BE2C (cell line): ENCODE data around the gene QTRT2.

Experiments
- DNase-seq: peaks from one replicate; pipeline ENCODE4 v3.0.0-alpha.2; 2020
- H3K27me3 ChIP-seq: fragments of 250-450 bp; sonication (Bioruptor Pico); 2 replicates; pipeline ENCODE4 v1.5.1; 2020; ENCODE audit warnings: mild to moderate bottlenecking
- H3K36me3 ChIP-seq: fragments of 250-450 bp; sonication (Bioruptor Pico); 2 replicates; pipeline ENCODE4 v1.5.1; 2020; ENCODE audit warnings: mild to moderate bottlenecking
- H3K4me1 ChIP-seq: fragments of 250-450 bp; sonication (Bioruptor Pico); 2 replicates; pipeline ENCODE4 v1.5.1; 2020
- H3K4me3 ChIP-seq: 2 replicates; pipeline ENCODE4 v1.5.1; 2011; ENCODE audit warnings: low read depth, low read length
- H3K9me3 ChIP-seq: fragments of 250-450 bp; sonication (Bioruptor Pico); 2 replicates; pipeline ENCODE4 v1.5.1; 2020
- TF ChIP-seq, protein P1 (sequence below): IDR thresholded peaks from 2 replicates; pipeline ENCODE4 v1.5.1; 2012; ENCODE audit warnings: mild to moderate bottlenecking, low read depth, low read length

The QTRT2 gene

GRCh38 chr3:114128231-114128630, 71.7 kb downstream of the QTRT2 start:
- Histone ChIP-seq H3K9me3 (no peaks in the 10 kb centered on the region), H3K4me3 (no peak overlapping the region), H3K27me3 (no peaks in the 10 kb centered on the region), H3K4me1 (peaks cover 3% of the 10 kb centered on the region; the same call in 1 of the 2 replicates), H3K36me3 (no peaks in the 10 kb centered on the region)
- no peak for DNase-seq
- TF ChIP-seq, protein P1, sequence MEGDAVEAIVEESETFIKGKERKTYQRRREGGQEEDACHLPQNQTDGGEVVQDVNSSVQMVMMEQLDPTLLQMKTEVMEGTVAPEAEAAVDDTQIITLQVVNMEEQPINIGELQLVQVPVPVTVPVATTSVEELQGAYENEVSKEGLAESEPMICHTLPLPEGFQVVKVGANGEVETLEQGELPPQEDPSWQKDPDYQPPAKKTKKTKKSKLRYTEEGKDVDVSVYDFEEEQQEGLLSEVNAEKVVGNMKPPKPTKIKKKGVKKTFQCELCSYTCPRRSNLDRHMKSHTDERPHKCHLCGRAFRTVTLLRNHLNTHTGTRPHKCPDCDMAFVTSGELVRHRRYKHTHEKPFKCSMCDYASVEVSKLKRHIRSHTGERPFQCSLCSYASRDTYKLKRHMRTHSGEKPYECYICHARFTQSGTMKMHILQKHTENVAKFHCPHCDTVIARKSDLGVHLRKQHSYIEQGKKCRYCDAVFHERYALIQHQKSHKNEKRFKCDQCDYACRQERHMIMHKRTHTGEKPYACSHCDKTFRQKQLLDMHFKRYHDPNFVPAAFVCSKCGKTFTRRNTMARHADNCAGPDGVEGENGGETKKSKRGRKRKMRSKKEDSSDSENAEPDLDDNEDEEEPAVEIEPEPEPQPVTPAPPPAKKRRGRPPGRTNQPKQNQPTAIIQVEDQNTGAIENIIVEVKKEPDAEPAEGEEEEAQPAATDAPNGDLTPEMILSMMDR, result no peak

DNA sequence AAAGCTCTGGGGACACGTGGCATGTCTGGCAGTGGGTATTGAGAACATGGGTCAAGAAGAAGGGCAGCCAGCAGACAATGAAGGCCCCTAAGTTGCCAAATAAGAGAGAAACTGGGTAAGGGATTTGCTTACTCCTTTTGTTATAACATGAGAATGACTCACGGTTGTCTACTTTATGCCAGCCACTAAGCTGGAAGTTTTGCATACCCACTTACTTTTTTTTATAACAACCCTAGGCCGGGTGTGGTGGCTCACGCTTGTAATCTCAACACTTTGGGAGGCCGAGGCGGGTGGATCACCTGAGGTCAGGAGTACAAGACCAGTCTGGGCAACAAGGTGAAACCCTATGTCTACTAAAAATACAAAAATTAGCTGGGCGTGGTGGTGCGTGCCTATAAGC, 72.3 kb downstream of the QTRT2 start:
- Histone ChIP-seq H3K4me1 (peaks cover 3% of the 10 kb centered on the region; the same call in 1 of the 2 replicates), H3K4me3 (no peak overlapping the region), H3K27me3 (no peaks in the 10 kb centered on the region), H3K36me3 (no peaks in the 10 kb centered on the region), H3K9me3 (no peaks in the 10 kb centered on the region)
- DNase-seq, result no peak
- TF ChIP-seq, protein P1, result no peak

DNA sequence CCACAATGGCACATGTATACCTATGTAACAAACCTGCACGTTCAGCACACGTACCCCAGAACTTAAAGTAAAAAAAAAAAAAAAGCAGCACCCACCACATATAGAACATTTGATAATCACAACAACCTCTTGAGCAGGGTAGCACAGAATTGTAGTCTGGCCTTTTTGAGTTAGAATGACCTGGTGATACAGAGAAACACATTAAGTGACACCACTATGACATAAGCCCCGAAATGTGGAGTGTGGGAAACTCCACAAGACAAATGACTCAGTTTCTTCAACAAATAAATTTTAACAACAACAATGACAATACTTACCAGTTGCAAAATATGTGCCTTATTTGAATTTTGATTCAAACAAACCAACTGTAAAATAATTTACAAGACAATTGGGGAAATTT, 76.0 kb downstream of the QTRT2 start:
- H3K9me3 ChIP-seq, result no peaks in the 10 kb centered on the region
- peaks cover 3% of the 10 kb centered on the region; the same call in 1 of the 2 replicates for H3K4me1 ChIP-seq
- no peak overlapping the region for H3K4me3 ChIP-seq
- H3K27me3 ChIP-seq, result no peaks in the 10 kb centered on the region
- no peaks in the 10 kb centered on the region for H3K36me3 ChIP-seq
- TF ChIP-seq, protein P1, result no peak
- no peak for DNase-seq

DNA sequence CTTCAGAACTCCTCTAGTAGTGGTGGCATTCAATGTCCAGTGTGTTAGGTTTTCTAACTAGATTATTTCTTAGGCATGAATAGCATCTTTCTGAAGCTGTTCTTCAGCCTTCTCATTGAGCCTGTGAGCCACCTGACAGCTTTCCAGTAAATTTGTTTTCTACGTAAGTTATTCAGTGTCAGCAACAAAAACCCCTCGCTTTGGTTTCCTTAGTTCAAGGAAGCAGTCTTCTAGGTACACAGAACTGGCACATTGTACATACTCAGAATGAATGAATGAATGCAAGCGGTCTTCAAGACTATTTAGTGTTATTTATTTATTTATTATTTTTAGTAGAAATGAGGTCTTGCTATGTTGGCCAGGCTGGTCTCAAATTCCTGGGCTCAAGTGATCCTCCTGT, 77.4 kb downstream of the QTRT2 start:
- H3K4me3 ChIP-seq, result no peak overlapping the region
- H3K9me3 ChIP-seq, result no peaks in the 10 kb centered on the region
- no peaks in the 10 kb centered on the region for H3K4me1 ChIP-seq
- TF ChIP-seq, protein P1, result no peak
- DNase-seq, result no peak
- H3K36me3 ChIP-seq, result no peaks in the 10 kb centered on the region
- H3K27me3 ChIP-seq, result no peaks in the 10 kb centered on the region
